Measurements from ENCODE around the gene MEP1A. TPM values are rescaled to one million over a fixed set of nuclear protein-coding genes. Genes with fewer than 3 reads are reported as not detected.
"Not testable (repeated sequence)": the region's sequence is repeated elsewhere in the genome, so short reads cannot be mapped to it uniquely, and the experiment has no call there.

MEP1A gene
- total RNA-seq, 1 donor from 2014 or later = not detected

DNA sequence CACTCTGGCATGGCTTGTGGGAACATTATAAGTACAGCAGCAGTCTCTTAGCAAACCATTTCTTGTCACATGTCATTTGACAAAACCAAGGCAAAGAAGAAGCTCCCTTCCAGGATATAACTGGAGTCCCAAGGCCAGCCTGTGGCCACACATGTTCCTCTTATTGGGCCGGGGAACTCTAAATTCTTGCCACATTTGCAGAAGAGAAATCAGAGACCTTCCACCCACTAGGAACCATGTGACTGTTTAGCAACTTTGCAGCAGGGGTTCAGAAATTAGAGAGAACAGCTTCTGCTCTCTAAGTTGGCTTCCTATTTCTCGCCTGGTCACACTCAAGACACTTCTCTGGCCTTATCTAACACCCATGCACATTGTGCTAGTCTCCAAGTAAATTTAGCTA lies 20.4 kb upstream of the MEP1A start:
- intact Hi-C loops (cut with DNase I) = loop anchor here (10.0 kb wide), 1 partner anchor 358 kb away; no protein-coding TSS in a partner anchor
- DNase-seq (ENCODE audit: missing footprints) (no peak), ATAC-seq (peak; percentile 65)

GRCh38 chr6:46773201-46773855 lies 19.9 kb upstream of the MEP1A start:
- intact Hi-C loops (cut with DNase I) = loop anchor here (10.0 kb wide), 1 partner anchor 359 kb away; no protein-coding TSS in a partner anchor
- ATAC-seq = no peak
- no peak for DNase-seq (ENCODE audit: missing footprints)

GRCh38 chr6:46774736-46775135 lies 18.5 kb upstream of the MEP1A start:
- intact Hi-C loops (cut with DNase I) = loop anchor here (10.0 kb wide), 1 partner anchor 360 kb away; no protein-coding TSS in a partner anchor
- ATAC-seq; DNase-seq (ENCODE audit: missing footprints): not testable (repeated sequence)

DNA sequence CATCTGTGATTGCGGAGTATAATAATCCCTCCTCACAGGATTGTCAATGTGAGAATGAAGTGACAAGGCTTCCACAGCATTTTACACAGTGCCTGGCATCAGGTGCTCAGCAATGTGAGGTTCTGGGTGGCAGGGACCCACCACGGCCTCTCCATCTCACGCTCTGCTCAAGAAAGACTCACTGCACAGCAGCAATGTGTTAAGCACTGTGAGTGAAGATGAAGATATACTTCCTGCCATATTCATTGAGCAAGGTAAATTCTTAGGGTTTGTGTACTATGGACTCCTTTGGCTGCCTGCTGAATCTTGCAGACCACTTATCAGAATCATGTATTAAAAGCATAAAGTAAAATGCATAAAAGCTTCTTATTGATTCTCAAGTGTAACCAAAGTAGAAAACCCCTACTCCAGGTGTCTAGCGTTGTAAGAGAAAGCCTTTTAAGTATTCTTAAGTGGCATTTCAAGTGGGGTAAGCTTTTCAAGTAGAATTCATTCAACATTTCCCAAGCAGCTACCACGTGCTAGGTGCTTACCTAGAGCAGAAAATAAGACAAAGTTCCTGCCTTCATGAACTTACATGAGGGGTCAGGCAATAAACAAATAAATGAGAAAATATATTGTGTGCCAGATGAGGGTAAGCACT lies 17.0 kb upstream of the MEP1A start:
- no peak for DNase-seq (ENCODE audit: missing footprints)
- intact Hi-C loops (cut with DNase I) = loop anchor here (10.0 kb wide), 1 partner anchor 361 kb away; no protein-coding TSS in a partner anchor
- ATAC-seq = no peak

GRCh38 chr6:46777476-46778346 lies 15.5 kb upstream of the MEP1A start:
- no peak for DNase-seq (ENCODE audit: missing footprints)
- intact Hi-C loops (cut with DNase I) = loop anchor here (10.0 kb wide), 1 partner anchor 363 kb away; no protein-coding TSS in a partner anchor
- no peak for ATAC-seq

DNA sequence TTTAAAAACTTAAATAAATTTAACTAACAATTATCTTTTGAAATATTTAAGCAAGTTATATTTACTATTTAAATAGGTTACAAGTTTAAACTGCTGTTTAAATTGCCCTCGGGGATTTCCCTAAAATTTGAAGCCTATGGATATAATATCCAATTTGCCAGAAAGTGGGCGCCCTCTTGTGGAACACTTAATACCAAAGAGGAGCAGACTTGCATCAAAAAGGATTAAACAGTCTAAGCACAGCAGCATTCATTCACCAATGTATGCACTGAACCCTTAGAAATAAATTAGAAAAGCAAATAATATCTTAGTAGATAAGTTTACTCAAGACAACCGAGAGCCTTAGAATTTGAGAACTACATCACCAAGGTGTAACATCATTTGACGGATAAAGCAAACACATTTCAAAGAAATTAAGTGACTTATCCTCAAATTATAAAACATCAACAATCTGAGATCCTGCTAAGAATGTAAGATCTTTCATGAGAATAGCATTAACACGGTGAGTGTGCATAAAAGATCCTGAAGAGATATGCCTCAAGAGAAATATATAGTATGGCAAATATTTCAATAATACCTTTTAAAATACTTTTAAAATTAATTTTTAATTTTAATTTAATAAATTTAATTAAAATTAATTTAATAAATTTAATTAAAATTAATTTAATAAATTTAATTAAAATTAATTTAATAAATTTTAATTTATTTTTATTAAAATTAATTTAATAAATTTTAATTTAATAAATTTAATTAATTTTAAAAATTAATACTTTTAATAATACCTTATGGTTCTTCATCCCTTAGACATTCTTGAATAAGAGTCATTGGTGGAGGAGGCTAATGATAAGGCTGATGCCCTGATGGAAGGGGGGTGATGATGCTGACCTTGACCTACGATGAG lies 11.5 kb upstream of the MEP1A start:
- no peak for DNase-seq (ENCODE audit: missing footprints)

GRCh38 chr6:46784535-46784934 lies 8.7 kb upstream of the MEP1A start:
- ATAC-seq = no peak
- intact Hi-C loops (cut with DNase I) = loop anchor here (10.0 kb wide), 1 partner anchor 80 kb away; no protein-coding TSS in a partner anchor
- no peak for DNase-seq (ENCODE audit: missing footprints)

More for the DNA sequence above, 11.5 kb upstream of the MEP1A start:
- no peak for ATAC-seq
- intact Hi-C loops (cut with DNase I) = loop anchor here (10.0 kb wide), 1 partner anchor 77 kb away; no protein-coding TSS in a partner anchor

DNA sequence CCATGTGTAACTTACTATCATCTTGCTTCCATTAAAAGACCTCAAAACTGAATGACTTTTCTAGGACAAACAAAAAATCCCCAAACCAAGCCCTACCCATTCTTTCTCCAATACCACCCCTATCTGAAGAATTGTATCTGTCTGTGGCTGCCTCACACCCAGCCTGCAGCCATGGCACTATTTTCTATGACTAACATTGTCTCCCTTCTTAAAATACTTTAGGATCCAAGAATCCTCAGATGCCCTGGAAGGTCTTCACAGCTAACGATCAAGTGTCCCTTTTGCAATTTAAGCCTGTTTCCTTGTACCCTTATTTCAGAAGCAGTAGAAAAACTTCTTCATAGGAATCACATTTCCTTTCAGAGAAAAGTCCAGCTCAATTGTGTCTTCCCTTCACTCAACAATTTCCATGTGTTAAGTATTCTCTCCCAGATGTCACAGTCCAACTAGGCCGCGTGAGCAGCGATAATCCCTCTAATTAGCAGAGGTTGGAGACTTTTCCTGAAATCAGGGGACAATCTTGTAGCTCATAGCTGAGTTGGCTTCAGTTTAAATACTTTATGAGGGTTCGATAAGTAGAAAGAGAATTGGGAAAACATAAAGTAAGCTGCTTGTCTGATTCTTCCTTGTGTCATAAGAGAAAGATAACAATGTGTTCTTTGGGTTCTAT lies 5.2 kb upstream of the MEP1A start:
- ATAC-seq = no peak
- intact Hi-C loops (cut with DNase I) = loop anchor here (10.0 kb wide), 1 partner anchor 83 kb away; no protein-coding TSS in a partner anchor
- DNase-seq (ENCODE audit: missing footprints) = no peak

DNA sequence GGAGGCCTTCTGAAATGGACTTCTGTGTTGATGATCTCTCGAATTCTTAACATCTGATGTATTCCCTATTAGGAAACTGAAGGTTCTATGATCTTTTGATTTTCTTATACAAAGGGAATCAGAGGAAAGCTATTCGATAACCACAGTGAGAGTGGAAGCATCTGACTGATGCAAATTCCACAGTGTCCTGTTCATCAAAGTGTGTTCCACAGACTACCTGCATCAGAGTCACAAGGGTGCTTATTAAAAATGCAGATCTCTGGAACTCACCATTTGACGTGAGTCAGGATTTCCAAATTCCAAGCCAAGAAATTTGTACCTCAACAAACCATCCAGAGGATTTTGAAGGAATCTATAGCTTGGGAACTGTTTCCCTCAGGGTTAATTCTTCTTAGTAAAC lies 4.4 kb upstream of the MEP1A start:
- intact Hi-C loops (cut with DNase I) = loop anchor here (10.0 kb wide), 1 partner anchor 84 kb away; no protein-coding TSS in a partner anchor
- ATAC-seq (no peak), DNase-seq (ENCODE audit: missing footprints) (no peak)

- intact Hi-C loops (cut with DNase I) = loop anchor here (10.0 kb wide), 1 partner anchor 85 kb away; no protein-coding TSS in a partner anchor
Observed at GRCh38 chr6:46789434-46790354, 3.5 kb upstream of the MEP1A start.

DNA sequence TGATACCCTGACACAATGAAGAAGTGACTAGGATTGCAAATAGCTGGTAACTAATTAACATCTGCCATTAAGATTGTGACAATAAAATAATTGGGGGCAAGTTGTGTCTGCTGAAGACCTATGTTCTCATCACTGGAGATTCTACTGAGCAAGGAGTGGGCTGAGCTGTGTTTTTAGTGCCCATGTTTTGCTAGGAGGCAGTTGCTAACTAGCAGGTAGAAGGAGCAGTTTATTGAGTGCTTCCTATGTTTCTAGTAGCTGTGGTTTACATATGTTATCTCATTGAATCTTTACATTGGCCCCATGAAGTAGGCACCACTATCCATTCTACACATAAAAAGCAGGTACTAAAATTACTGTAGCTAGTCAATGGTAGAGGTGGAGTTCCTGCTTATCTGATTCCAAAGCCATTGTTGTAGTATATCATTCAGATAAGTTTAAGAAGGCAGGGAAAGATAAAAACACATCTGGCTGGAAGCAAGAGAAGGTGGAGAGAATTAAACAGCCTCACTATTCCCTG lies 2.8 kb upstream of the MEP1A start:
- DNase-seq (ENCODE audit: missing footprints) = no peak
- intact Hi-C loops (cut with DNase I) = no loop called here
- ATAC-seq = no peak

More at GRCh38 chr6:46789434-46790354, 3.5 kb upstream of the MEP1A start:
- no peak for DNase-seq (ENCODE audit: missing footprints)
- ATAC-seq = no peak

DNA sequence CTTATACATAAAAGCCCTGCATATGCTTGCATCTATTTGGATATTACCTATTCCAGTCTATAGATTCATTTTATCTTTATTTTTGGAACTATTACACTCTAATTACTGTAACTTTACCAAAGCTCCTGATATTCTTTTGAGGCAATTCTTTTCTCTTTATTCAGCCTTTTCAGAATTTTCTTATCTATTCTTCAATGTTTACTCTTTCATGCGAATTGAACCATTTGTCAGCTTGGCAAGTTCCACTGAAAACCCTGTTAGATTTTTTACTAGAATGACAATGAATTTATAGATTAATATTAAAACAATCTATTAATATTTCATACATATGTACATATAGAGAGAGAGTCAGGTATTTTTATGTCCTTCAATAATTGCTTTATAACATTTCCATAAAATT lies 554 bp upstream of the MEP1A start:
- ATAC-seq (no peak), DNase-seq (ENCODE audit: missing footprints) (no peak)
- intact Hi-C loops (cut with DNase I) = no loop called here

DNA sequence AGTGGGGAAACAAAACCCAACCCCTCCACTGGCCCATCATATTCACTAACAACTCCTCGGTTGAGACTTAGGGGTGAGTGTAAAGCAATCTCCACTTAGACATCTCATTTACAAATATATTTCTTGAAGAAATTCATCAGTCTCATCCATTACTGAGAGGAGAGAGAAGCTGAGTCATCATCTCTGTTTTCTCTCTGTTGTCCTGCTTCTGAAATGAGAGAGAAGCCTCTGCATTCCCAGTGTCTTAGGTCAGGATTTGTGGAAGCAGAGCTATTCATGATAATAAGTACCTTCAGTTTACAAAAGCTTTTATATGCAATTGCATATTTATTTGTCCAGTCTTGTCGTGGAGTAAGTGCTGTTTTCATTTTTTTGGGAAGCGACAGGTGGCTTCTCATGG lies 879 bp downstream of the MEP1A start:
- DNase-seq (ENCODE audit: missing footprints) = no peak
- intact Hi-C loops (cut with DNase I) = no loop called here
- ATAC-seq = no peak

DNA sequence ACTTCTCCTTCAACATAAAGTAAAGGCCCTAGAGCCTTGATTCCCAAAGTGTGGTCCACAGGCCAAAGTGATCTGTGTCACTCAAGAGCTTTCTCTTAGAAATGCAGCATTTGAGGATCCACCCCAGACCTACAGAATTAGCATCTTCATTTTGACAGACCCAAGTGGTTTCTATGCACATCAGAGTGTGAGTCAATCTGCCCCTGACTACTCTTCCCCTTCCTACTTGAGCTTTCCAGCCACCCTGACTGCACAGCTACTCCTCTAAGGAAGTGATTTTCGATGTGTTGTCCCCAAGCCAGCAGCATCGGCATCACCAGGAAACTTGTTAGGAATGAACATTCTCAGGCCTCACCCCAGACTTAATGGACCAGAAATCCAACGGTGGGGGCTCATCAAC lies 2.6 kb downstream of the MEP1A start:
- intact Hi-C loops (cut with DNase I) = no loop called here
- ATAC-seq (no peak), DNase-seq (ENCODE audit: missing footprints) (no peak)

DNA sequence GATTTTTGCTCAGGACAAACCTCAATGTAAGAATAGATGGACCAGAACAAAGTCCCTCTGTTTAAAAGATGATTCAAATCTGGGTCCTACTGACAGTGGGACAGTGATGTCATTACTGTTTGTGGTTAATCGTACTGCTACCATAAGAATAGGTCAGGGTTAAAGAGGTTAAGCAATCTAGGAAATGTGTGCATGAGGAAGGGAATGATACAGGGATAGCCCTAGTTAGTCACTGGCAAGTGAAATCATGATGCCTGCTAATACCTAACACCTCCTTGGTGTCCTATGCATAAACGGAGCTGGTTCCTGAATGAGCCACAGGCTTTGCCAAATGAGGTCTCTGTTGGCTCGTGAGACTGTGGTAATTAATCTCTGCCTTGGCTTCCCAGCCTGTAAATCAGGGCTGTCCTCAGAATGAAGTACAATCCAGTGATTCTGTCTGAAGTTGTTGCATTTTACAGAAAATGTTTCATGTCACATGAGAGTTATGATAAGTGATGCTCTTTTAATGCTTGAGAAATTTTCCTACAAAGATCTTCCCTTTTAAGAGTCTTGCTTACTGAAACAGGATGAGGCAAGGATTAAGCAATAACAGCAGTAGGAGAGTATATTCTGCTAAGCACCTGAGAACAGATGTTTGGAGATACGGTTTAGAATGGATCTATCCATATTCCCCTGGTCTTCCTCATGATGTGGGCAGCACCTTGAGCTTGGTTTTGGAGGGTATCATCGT lies 3.8 kb downstream of the MEP1A start:
- intact Hi-C loops (cut with DNase I) = no loop called here
- no peak for DNase-seq (ENCODE audit: missing footprints)
- ATAC-seq = no peak

- ATAC-seq (no peak), DNase-seq (ENCODE audit: missing footprints) (no peak)
- intact Hi-C loops (cut with DNase I) = no loop called here
Observed at GRCh38 chr6:46799657-46800056, 6.5 kb downstream of the MEP1A start.

All from Right ventricle myocardium inferior (tissue), 1 donor.